NCI-H2107 treated with DMSO at 0.1 percent for 48 hours (cell line): ENCODE data around the gene CCL3.
"Not testable (repeated sequence)": the region's sequence is repeated elsewhere in the genome, so short reads cannot be mapped to it uniquely, and the experiment has no call there.

Experiments
- DNase-seq: peaks from one replicate; lab custom pipeline; 2025; ENCODE audit not compliant: unreplicated experiment; lab: John Stamatoyannopoulos, UW

The CCL3 gene

DNA sequence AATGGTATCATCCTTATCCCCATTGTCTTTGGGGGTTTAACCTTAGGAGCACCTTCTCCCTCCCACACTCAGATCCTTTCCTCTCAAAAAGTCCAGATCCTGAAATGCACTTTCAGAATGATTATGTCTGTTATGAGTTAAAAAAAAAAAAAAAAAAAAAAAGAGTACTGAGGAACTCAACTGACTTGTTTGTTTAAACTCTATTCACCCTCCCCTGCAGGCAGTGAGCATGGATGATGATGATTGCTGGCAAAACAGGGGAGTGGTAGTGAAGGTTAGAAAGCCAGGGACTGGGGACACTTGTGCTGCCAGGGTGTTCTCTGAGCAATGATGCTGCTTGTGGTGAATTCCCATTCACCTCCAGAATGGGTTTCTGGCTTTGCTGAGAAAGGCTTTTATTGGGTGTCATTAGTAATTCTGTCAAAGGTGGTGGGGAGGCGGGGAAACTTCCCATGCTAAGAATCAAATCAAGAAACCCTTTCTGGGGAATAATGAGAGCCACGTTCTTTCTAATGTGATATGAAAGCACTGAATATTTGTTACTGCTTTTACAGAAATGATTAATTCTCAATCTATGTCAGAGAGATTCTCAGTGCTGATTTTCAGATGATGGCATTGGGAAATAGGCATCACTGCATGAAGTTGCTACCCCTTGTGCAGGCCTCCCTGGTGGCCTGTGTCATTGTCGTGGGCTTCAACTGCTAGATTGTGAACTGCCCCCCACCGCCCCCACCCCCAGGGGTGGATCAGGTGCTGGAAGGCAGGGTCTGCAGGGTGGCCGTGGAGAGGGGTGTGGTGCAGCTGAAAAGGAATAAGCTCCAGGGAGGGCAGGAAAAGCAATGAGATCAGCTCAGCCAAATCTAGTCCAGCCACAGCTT is 27.8 kb upstream of the CCL3 start:
- no peak for DNase-seq

DNA sequence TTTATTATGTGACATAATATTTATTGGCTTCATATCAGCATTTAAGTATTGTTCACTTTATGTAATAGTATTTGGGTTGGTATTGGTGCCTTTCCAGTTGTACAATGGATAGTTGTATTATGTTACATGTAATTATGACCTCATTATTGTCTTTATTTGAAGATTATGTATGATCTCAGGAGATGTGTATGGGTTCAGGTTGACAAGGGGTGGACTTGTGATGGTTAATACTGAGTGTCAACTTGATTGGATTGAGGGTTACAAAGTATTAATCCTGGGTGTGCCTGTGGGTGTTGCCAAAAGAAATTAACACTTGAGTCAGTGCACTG is 25.7 kb upstream of the CCL3 start:
- DNase-seq: not testable (repeated sequence)

DNA sequence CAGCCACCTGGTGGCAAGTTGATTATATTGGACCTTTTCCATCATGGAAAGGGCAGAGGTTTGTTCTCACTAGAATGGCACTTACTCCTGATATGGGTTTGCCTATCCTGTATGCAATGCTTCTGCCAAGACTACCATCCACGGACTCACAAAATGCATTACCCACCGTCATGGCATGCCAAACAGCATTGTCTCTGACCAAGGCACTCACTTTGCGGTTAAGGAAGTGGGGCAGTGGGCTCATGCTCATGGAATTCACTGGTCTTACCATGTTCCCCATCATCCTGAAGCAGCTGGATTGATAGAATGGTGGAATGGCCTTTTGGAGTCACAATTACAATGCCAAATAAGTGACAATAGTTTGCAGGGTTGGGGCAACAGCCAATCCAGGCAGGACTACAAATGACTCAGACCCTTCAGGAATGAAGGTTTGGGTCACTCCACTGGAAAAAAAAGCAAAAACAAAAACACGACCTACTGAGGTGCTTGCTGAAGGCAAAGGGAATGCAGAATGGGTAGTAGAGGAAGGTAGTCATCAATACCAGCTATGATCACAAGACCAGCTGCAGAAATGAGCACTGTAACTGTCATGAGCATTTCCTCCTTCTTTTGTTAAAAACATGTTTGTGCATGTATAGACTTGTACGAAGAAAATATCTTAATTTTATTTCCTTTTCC is 25.2 kb upstream of the CCL3 start:
- DNase-seq: not testable (repeated sequence)

DNA sequence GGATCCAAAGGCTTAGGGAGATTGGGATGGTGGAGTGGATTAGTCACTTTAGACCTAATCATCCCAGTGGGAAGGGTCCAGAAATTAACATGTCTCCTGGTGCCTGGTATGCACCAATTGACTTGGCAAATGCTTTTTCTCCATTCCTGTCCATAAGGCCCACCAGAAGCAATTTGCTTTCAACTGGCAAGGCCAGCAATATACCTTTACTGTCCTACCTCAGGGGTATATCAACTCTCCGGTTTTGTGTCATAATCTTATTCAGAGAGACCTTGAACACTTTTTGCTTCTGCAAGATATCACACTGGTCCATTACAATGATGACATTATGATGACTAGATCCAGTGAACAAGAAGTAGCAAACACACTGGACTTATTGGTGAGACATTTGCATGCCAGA is 23.2 kb upstream of the CCL3 start:
- DNase-seq: not testable (repeated sequence)

DNA sequence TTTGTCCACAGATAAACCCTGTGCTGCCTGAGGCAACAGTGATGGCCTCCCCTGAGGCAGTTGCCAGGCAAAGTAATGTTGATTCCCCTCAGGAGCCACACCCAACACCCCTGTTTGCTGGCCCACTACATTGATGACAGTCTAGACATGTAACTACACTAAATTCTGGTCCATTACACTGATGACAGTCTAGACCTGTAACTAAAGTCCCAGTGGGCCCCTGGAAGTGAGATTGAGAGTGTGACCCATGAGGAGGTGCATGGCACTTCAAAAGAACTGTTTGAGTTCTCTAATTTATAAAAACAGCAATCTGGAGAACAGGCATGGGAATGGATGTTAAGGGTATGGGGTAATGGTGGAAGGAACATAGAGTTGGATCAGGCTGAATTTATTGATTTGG is 22.6 kb upstream of the CCL3 start:
- no peak for DNase-seq

DNA sequence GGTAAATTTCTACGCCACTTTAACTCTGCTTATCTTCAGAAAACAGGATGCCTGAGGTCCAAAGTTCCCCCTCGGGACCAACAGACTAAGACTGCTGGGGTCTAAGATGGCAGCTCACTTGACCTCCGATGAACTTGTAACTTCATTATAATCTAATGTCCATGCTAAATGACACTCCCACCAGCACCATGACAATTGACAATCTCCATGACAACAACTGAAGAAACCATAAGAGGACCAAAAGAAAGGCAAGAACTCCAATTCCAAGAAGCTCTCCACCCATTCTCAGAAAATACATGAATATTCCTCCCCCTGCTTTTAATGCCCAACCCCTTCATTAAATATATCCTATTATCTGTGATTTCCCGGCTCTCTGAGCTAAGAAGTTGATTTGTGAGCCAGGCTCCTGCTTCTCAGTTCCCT is 21.1 kb upstream of the CCL3 start:
- DNase-seq: no peak

DNA sequence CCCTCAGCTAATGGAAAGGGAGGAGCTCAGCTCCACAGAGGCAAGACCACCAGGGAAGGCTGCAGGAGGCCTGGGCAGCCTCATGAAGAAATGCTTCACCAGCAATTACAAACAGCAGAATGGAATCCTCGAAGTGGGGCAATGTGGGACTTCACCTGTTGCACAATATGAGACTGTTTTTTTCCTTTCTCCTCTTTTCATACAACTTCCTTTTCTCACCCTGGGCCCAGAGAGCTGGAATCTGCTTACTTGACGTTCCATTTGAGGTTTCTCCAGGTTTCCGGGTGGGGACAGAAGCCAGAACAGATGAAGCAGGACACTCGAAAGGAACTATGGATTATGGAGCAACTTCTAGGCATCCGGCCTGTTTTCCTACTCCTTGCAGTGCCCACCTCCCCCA is 18.3 kb upstream of the CCL3 start:
- DNase-seq: not testable (repeated sequence)

DNA sequence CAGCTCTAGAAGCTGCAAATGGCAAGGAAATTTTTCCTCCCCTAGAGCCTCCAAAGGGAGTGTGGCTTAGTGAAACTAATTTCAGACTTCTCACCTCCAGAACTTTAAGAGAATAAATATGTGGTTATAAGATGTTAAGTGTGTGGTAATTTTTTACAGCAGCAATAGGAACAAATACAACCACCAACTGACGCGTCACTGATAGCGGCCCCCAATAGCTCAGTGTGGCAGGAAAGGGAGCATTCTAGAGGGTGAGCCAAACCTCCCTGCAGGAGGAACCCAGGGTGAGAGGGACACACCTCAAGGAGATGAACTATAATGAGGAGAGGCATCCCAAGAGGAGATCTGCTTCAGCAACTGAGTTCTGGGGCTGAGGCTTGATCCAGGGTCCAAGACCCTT is 17.7 kb upstream of the CCL3 start:
- DNase-seq: no peak

DNA sequence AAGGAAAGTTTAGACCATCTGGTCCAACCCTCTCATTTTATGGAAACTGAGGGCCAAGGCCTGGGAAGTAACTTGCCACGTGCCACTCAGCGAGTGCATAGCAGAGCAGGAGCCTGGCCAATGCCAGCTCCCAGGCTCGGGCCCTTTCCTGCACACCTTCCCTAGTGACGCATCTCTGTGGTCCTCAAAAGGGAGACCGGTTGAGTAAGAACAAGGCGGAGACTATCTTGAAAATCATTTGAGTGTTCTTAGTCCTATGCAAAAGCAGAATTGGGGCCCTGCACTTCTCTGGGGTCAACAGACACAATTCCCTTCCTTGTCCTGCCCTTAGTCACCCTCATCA is 16.5 kb upstream of the CCL3 start:
- DNase-seq: no peak

DNA sequence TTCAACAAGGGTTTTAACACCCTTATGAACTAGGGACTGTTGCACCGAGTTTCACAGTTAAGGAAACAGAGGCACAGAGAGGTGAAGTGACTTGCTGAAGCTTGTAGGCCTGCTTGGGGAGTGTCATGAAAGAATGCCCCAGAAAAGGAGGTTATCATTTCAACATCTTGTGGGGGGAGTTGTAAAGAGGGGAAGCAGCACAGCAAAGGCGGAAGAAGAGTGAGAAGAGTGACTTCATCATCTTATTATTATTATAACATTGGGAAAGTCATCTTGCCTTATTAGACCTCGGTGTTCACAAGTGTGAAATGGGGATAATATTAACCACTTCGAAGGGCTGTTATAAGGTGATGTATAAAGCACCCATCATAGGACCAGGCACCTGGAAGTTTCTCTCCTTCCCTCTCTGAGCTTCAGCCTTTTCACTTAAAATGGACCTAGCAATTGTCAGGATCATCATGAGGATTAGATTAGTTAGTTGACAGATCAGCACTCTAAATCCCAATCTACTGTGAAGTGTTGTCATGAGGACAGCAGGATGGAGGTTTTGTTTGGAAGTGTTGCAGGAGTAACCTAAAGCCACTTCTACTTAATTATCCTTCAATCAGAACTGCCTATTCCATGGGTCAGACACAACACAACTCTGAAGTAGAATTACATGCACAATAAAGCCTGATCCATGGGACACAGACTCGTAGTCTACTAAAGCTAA is 16.0 kb upstream of the CCL3 start:
- DNase-seq: no peak

DNA sequence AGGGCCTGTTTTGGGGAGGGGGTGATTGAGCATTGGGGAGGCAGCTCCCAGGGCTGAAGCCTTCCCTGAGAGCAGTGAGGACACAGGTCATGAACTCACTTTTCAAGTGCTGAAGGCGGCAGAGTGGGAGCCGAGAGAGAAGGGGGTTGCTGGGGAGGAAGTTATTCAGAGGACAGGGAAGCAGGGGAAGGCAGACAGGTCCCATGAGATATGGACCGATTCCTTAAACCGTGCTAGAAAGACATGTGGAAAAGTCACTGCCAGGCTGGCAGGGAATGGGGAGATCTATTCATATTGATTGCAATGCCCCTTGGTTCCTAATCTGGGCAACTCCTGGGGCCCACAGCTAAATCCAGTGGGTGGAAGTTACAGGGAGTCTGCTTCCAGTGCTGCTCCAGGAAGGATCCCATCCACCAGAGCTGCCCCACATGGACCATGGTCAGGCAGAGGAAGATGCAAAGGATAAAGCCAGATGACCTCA is 14.8 kb upstream of the CCL3 start:
- no peak for DNase-seq

DNA sequence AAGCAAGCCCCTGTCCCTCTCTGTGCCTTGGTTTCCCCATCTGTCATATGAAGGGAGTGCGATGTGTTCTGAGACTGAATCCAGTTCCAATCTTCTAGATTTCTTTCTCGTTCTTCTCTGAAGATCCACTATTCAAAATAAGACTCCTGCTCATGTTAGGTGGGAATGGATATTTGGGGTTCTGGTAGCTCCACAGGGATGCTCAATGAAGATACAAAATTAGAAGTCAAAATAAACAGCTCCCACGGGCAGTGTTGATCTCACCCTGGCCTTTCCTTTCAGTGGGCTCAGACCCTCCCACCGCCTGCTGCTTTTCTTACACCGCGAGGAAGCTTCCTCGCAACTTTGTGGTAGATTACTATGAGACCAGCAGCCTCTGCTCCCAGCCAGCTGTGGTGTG is 14.3 kb upstream of the CCL3 start:
- DNase-seq: not testable (repeated sequence)

DNA sequence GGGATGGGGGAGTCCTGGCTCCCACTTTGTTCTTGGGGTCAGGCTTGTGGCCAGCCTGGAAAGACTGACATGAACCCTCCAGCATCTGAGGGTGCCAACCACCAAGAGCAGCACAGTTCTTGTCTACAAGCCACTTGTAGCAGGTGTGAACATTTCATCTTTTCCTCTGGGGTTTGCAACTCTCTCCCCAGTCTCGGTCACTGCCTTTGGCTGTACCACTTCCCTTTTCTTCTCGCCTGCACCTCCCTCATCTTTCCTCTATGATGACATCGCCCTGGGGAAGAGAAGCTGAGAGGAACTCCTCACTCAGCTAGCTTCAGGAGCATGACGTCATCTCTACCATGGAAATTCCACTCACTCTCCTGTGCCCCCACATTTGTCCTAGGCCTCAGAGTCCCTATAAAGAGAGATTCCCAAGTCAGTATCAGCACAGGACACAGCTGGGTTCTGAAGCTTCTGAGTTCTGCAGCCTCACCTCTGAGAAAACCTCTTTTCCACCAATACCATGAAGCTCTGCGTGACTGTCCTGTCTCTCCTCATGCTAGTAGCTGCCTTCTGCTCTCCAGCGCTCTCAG is 13.5 kb upstream of the CCL3 start, which contains the start of gene CCL4:
Gene CCL4 (plus strand): TSS at position 427 of the 575 bp plus-strand sequence. CDS start 79 bp downstream, at position 506.
- DNase-seq: not testable (repeated sequence)

DNA sequence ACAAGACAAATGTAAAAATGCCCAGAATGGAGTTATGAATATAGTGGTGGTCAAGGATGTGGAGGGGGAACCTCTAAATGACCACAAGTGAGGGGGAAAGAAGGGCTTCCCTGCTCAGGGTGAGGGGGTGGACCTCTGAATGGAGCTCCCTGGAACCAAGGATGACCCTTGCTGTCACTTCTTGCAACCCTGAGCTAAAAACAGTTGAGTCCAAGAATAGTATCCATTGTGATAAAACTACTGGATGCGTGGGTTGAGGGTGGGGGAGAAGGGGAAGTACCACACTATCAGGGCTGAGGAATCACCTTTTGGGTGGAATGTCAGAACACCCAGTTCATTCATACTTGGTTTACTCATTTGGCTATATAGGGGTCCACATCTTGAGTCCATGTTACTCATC is 9.1 kb upstream of the CCL3 start:
- DNase-seq: not testable (repeated sequence)

DNA sequence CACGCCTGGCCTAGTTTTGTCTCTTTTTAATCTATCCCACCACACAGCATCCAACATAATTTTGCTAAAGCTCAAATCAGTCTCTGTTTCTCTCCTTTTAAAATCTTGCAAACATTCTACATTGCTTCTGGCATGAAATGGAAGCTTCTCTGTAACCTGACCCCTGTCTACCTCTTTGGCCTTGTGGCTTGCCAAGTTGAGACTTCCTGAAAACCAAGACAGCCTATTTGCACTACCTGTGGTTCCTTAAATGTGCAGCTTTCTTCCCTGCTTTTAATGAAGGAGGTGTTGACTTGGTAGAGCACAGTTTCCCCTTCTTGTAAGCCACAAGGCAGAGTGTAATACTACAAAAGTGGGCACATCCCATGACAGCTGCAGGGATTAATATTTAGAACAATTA is 6.0 kb upstream of the CCL3 start:
- DNase-seq: no peak

DNA sequence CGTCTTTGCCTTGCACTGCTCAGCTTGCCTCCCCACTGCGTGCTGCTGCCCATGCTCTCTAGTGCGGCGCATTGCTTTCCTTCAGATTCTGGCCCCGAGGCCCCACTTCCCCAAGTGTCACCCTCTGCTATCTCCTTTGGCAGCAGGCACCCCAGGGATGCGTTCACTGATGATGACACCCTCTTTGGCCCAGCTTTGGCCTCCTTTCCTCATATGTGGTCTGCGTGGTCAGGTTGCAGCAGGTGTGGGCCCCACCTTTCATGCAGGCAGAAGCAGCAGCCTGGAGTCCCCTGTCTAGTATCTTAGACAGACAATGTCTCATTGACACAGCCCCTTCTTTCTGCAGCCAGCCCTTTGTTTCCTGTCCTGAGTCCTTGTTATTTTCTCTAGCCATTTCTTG is 4.8 kb upstream of the CCL3 start:
- DNase-seq: no peak

DNA sequence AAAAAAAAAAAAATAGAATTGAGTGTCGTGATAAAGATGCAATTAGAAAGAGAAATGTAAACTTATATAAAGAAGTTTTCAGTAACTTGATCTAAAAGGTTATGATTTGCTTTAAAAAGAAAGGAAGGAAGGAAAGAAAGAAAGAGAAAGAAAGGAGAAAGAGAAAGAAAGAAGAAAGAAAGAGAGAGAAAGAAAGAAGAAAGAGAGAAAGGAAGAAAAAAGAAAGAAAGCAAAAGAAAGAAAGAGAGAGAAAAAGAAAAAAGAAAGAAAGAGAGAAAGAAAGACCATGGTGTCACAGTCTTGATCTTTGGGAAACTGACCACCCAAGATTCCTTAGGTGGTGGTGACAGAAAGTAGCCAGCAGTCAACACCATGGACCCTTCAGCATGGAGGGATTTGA is 4.3 kb upstream of the CCL3 start:
- DNase-seq: no peak

DNA sequence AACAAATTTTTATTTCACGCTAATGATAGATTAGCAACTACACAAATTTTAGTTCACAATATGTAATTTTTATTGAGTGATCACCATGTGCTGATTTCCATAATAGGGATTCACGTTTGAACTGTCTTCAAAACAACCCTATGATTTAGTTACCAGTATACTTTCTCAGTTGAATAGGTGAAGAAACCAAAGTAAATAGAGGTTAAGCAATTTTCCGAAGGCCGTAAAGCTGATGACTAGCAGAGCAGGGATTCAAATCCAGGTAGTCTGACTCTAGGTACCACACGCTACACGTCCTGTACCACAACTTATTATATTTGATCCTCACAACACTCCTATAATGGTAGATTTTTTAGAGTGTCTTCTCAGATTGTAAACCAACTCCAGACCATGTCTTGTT is 2.8 kb upstream of the CCL3 start:
- not testable (repeated sequence) for DNase-seq

DNA sequence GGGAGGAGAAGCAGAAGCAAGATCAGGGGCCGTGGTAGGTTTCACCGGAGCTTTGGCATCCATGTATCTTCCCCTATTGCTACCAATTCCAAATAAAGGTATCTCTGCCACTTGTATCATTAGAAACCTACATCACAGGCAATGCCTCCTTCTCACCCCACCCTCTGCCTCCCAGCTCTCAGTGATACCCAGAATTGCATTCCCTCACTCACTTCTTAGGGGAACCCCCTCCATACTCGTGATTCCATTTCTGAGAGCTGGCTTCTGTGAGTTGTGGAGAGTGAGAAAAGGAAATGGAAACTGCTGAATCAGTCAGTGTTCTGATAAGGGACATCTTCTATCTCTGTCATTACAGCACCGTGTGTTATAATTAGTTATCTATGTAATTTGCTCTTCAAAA is 2.3 kb upstream of the CCL3 start:
- no peak for DNase-seq

DNA sequence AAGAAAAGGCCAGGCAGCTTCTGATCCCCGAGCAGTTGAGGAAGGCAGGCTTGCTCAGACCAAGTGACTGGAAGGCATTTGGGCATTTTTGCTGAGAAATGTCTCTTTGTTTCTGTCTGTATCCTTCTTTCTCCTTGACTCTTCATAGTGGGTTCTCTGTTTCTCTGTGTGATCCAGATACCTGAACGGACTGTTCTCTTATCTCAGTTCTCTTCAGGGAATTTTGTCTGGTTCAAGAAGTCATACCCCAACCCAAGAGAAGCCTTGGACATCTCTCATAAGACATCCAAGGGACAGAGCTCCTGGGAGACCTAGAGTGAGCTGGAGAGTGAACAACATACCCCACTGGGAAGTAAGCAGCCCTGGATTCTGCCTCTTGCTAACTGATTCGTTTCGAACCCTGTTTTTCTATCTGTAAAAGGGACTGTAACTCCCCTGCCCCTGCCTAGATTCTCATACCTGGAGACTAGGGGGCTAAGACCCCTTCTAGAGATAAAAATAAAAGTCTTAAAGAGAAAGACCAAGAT is 541 bp downstream of the CCL3 start:
- no peak for DNase-seq

DNA sequence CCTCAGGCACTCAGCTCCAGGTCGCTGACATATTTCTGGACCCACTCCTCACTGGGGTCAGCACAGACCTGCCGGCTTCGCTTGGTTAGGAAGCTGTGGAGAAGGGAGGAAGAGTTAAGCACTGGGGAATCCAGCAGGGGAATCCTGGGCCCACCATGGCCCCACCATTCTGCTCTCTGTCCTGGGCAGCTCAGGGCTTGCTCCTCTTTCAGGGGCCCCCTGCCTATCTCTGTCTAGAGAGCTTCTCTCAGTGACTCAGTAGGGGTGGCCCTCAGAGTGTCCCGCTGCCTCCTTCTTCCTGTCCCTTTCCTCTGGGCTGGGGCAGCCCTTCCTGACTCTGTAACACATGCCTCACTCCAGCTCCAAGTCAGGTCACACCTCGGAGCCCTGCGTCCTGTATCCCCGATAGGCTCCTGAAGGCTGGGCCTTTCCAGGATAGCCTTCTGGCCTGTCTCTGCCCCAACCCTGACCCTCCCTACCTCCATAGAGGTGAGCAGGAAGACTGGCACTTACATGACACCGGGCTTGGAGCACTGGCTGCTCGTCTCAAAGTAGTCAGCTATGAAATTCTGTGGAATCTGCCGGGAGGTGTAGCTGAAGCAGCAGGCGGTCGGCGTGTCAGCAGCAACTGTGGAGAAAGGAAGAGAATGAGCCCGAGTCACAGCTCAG is 1.1 kb downstream of the CCL3 start:
- no peak for DNase-seq
